ENCODE measurements around the gene SLC35F6. TPM values are rescaled to one million over a fixed set of nuclear protein-coding genes. Genes with fewer than 3 reads are reported as not detected.

Gene SLC35F6
- polyA plus RNA-seq, 1 donor (not counting 4 experiments of a cell fraction or from before 2014, with no cell fraction given), result 25.7 TPM

GRCh38 chr2:26776195-26776800, 12.2 kb downstream of the SLC35F6 start:
- Histone ChIP-seq H3K9me1 (ENCODE audit: control insufficient read depth, extremely low read depth, insufficient read depth, low read length) (peaks cover 6% of the 10 kb centered on the region), H3K4me3 (ENCODE audit: control insufficient read depth in 2 of 3, extremely low read depth in 1 of 3, insufficient read depth in 2 of 3, low read depth in 1 of 3, low read length in 3 of 3) (no peak overlapping the region), H3K9ac (ENCODE audit: control insufficient read depth, extremely low read depth, insufficient read depth, low read length) (no peak overlapping the region), H3K9me3 (ENCODE audit: control insufficient read depth, low read depth, low read length) (no peaks in the 10 kb centered on the region), H3K27me3 (ENCODE audit: control insufficient read depth, extremely low read depth, insufficient read depth, low read length) (no peaks in the 10 kb centered on the region), H3K27ac (ENCODE audit: control insufficient read depth, insufficient read depth, low read length) (no peak overlapping the region), H3K36me3 (ENCODE audit: control insufficient read depth in 2 of 2, extremely low read depth in 1 of 2, insufficient read depth in 2 of 2, low read length in 2 of 2) (peaks cover 43 to 52% of the 10 kb centered on the region in 2 experiments), H2AFZ (ENCODE audit: control insufficient read depth, low read length) (no peak overlapping the region), H3K79me2 (ENCODE audit: control insufficient read depth, insufficient read depth, low read length) (peaks cover 37% of the 10 kb centered on the region), H3K4me1 (ENCODE audit: control insufficient read depth, extremely low read depth, insufficient read depth, low read length) (peaks cover 21% of the 10 kb centered on the region), H3K4me2 (ENCODE audit: control insufficient read depth, extremely low read depth, insufficient read depth, low read depth, low read length) (no peak overlapping the region), H4K20me1 (ENCODE audit: control insufficient read depth, extremely low read depth, insufficient read depth, low read length) (peaks cover 17% of the 10 kb centered on the region)
- no peak for TF ChIP-seq CTCF (optimal IDR thresholded peaks at IDR 0.05 in 1 of 3, IDR thresholded peaks at IDR 0.05 in 1 of 3, conservative IDR thresholded peaks at IDR 0.05 in 1 of 3; ENCODE audit: extremely low read depth in 1 of 3, insufficient read depth in 2 of 3, low read length in 3 of 3)
- TF ChIP-seq EZH2 (IDR thresholded peaks at IDR 0.05; ENCODE audit: low read length), result no peak
- FAIRE-seq (no peak), DNase-seq (ENCODE audit: low read depth, low spot score) (no peak)
- dilution Hi-C loops (cut with MboI; ENCODE audit: extremely low pct_ligation_motif_present, low sequenced_read_pairs), result no loop called here

GRCh38 chr2:26778098-26778497, 14.0 kb downstream of the SLC35F6 start:
- H3K4me1 ChIP-seq (ENCODE audit: control insufficient read depth, extremely low read depth, insufficient read depth, low read length), result peaks cover 6% of the 10 kb centered on the region
- DNase-seq (ENCODE audit: low read depth, low spot score), result no peak
- dilution Hi-C loops (cut with MboI; ENCODE audit: extremely low pct_ligation_motif_present, low sequenced_read_pairs), result no loop called here
- H2AFZ ChIP-seq (ENCODE audit: control insufficient read depth, low read length), result no peak overlapping the region
- TF ChIP-seq EZH2 (IDR thresholded peaks at IDR 0.05; ENCODE audit: low read length), result no peak
- TF ChIP-seq CTCF (optimal IDR thresholded peaks at IDR 0.05 in 1 of 3, IDR thresholded peaks at IDR 0.05 in 1 of 3, conservative IDR thresholded peaks at IDR 0.05 in 1 of 3; ENCODE audit: extremely low read depth in 1 of 3, insufficient read depth in 2 of 3, low read length in 3 of 3), result no peak
- peaks cover 12% of the 10 kb centered on the region for H4K20me1 ChIP-seq (ENCODE audit: control insufficient read depth, extremely low read depth, insufficient read depth, low read length)
- H3K4me2 ChIP-seq (ENCODE audit: control insufficient read depth, extremely low read depth, insufficient read depth, low read depth, low read length), result no peak overlapping the region
- peaks cover 43 to 52% of the 10 kb centered on the region in 2 experiments for H3K36me3 ChIP-seq (ENCODE audit: control insufficient read depth in 2 of 2, extremely low read depth in 1 of 2, insufficient read depth in 2 of 2, low read length in 2 of 2)
- H3K27me3 ChIP-seq (ENCODE audit: control insufficient read depth, extremely low read depth, insufficient read depth, low read length), result no peaks in the 10 kb centered on the region
- H3K79me2 ChIP-seq (ENCODE audit: control insufficient read depth, insufficient read depth, low read length), result peaks cover 20% of the 10 kb centered on the region
- H3K27ac ChIP-seq (ENCODE audit: control insufficient read depth, insufficient read depth, low read length), result no peak overlapping the region
- no peak for FAIRE-seq
- H3K4me3 ChIP-seq (ENCODE audit: control insufficient read depth in 2 of 3, extremely low read depth in 1 of 3, insufficient read depth in 2 of 3, low read depth in 1 of 3, low read length in 3 of 3), result no peak overlapping the region
- no peaks in the 10 kb centered on the region for H3K9me3 ChIP-seq (ENCODE audit: control insufficient read depth, low read depth, low read length)
- H3K9ac ChIP-seq (ENCODE audit: control insufficient read depth, extremely low read depth, insufficient read depth, low read length), result no peak overlapping the region
- peaks cover 4% of the 10 kb centered on the region for H3K9me1 ChIP-seq (ENCODE audit: control insufficient read depth, extremely low read depth, insufficient read depth, low read length)

Measured in keratinocyte (primary cell).